ENCODE data around the gene CACNA1B.

The CACNA1B gene

DNA sequence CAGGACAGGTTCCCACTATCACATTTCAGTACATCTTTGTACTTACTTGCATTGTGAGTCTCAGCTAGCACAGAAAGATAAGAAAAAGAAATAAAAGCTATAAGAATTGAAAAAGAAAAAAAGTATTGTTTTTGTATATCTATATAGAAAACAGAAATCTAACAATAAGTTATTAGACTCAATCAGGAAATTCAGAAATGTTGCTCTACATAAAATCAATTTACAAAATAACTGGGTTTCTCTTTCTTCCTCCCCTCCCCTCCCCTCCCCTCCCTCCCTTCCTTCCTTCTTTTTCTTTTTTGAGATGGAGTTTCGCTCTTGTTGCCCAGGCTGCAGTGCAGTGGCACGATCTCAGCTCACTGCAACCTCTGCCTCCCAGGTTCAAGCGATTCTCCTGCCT, 7.2 kb upstream of the CACNA1B start:
- TF ChIP-seq, protein P1, sequence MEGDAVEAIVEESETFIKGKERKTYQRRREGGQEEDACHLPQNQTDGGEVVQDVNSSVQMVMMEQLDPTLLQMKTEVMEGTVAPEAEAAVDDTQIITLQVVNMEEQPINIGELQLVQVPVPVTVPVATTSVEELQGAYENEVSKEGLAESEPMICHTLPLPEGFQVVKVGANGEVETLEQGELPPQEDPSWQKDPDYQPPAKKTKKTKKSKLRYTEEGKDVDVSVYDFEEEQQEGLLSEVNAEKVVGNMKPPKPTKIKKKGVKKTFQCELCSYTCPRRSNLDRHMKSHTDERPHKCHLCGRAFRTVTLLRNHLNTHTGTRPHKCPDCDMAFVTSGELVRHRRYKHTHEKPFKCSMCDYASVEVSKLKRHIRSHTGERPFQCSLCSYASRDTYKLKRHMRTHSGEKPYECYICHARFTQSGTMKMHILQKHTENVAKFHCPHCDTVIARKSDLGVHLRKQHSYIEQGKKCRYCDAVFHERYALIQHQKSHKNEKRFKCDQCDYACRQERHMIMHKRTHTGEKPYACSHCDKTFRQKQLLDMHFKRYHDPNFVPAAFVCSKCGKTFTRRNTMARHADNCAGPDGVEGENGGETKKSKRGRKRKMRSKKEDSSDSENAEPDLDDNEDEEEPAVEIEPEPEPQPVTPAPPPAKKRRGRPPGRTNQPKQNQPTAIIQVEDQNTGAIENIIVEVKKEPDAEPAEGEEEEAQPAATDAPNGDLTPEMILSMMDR (IDR thresholded peaks at IDR 0.05; ENCODE audit: low read depth, low read length, missing control alignments), result no peak
- DNase-seq (ENCODE audit: extremely low read depth, low read depth), result no peak
- no peak overlapping the region for H3K4me3 ChIP-seq (replicated peaks; ENCODE audit: low read depth, low read length)

DNA sequence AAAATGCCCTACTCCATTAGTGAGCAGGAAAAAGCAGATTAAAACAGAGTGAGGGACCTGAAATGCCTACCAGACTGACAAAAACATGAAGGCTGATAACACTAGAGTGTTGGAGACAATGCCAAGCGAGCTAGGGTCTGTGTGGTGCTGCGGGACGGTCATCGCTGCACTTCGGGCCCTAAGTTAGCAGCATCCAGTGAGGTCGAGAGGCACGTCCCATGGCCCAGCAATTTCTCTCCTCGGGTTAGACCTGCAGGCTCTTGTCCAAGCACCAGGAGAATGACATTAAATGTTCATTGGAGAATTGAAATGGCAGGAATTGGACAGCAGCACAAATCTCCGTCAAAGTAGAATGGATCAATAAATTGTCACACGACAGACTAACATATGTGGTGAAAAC, 5.3 kb upstream of the CACNA1B start:
- DNase-seq (ENCODE audit: extremely low read depth, low read depth), result no peak
- TF ChIP-seq, protein P1 (IDR thresholded peaks at IDR 0.05; ENCODE audit: low read depth, low read length, missing control alignments), result no peak
- no peak overlapping the region for H3K4me3 ChIP-seq (replicated peaks; ENCODE audit: low read depth, low read length)

DNA sequence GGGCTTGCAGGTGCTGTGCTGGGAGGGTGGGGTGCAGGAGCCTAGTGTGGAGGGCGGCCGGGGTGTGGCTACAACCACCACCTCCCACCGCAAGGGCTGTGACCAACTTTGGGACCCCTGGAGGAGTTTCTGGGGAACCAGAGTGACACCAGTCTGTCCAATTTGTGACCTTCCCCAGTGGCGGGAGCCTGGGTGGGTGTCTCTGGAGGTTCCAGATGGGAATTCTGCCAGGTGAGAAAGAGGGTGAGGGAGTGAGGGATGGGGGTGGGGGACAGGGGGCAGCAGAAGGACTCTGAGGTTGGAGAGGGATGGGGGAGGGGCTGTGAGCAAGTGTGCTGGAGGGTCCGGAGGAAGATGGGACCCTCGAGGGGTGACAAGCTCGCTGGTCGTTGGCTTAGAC, 4.2 kb upstream of the CACNA1B start:
- no peak for DNase-seq (ENCODE audit: extremely low read depth, low read depth)
- H3K4me3 ChIP-seq (replicated peaks; ENCODE audit: low read depth, low read length), result no peak overlapping the region
- TF ChIP-seq, protein P1 (IDR thresholded peaks at IDR 0.05; ENCODE audit: low read depth, low read length, missing control alignments), result no peak

DNA sequence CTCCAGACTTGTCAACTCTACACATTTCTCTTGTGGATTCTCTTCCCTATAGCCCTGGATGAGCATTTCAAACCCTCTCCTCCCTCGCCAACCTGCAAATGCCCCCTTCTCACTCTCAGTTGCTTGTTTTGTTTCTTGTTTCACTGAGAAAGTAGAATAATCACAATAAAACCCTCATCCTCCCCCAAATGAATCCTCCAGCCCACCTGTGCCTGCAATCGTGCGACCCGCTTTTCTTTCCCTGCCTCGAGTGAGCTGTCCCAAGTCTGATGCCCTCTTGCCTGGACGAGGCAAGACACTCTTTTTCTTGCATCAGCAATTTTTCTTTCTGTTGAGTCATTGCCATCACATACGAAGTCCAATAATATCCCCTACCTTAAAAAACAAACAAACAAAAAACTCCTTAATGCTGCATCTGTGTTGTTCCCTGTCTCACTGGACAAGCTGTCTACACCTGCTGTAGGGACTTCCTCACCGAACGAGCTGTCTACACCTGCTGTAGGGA, 3.7 kb upstream of the CACNA1B start:
- no peak for DNase-seq (ENCODE audit: extremely low read depth, low read depth)
- H3K4me3 ChIP-seq (replicated peaks; ENCODE audit: low read depth, low read length), result no peak overlapping the region
- TF ChIP-seq, protein P1 (IDR thresholded peaks at IDR 0.05; ENCODE audit: low read depth, low read length, missing control alignments), result no peak

DNA sequence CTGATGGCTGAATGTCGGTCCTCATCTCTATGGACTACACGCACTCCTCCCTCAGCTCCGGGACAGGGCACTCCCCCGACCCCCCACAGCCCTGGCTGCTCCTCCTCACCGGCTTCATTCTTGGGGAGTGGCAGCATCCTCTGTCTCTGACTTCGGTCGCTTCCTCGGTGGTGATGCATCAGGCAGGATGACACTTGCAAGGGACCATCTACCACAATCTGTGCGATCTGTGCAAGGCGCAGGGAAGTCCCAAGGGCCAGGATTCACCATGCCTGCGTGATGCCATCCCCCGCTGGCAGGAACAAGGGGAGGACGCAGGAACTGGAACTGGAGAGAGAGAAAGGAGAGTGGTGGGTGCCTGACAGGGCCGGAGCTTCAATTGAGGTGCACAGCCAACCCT, 2.2 kb upstream of the CACNA1B start:
- DNase-seq (ENCODE audit: extremely low read depth, low read depth), result no peak
- TF ChIP-seq, protein P1 (IDR thresholded peaks at IDR 0.05; ENCODE audit: low read depth, low read length, missing control alignments), result no peak

DNA sequence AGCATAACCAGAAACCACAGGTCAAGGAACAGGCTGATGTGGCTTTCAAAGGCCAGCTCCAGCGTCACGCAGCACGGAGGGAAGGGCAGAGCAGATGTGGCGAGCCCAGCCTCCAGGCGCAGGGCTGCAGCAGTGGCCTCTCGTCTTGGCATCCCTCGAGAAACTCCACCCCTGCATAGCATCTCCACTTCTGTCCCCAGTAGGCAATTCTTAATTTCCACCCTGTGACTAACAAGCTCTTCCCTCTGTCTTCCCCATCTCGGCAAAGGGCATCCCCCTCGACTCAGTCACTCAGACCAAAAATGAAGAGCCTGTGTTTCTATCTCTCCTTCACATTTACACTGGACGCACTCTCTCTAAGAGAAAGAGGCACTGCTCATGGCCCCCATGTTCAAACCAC, 1.7 kb upstream of the CACNA1B start:
- DNase-seq (ENCODE audit: extremely low read depth, low read depth), result no peak
- H3K4me3 ChIP-seq (replicated peaks; ENCODE audit: low read depth, low read length), result no peak overlapping the region
- TF ChIP-seq, protein P1 (IDR thresholded peaks at IDR 0.05; ENCODE audit: low read depth, low read length, missing control alignments), result no peak

More for the DNA sequence above, 2.2 kb upstream of the CACNA1B start:
- no peak overlapping the region for H3K4me3 ChIP-seq (replicated peaks; ENCODE audit: low read depth, low read length)

DNA sequence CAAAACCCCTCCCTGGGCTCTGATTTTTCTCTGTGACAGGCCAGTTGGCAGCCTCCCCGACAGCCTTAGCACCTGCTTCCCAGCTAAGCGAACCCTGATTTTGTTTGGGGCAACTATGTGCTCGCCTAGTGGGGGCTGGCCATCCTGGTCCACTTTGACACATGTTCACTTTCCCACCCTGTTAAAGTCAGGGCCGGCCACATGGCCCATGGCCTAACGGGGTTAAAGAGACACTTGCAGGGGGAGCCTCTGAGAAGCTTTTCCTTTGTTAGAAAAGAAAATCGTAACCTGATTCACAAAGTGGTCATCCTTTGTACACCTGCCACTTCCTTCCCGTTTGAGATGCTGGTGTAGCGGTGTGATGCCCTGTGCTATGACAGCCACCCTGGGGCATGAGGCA, 1.3 kb upstream of the CACNA1B start:
- TF ChIP-seq, protein P1 (IDR thresholded peaks at IDR 0.05; ENCODE audit: low read depth, low read length, missing control alignments), result no peak
- H3K4me3 ChIP-seq (replicated peaks; ENCODE audit: low read depth, low read length), result no peak overlapping the region
- no peak for DNase-seq (ENCODE audit: extremely low read depth, low read depth)
